ENCODE results near the gene CFAP99. TPM values are rescaled to one million over a fixed set of nuclear protein-coding genes. Genes with fewer than 3 reads are reported as not detected.

The CFAP99 gene
- total and polyA plus RNA-seq, 2 of the 8 experiments (the other 6 are each of a cell fraction or from before 2014, with no cell fraction given), result not detected

DNA sequence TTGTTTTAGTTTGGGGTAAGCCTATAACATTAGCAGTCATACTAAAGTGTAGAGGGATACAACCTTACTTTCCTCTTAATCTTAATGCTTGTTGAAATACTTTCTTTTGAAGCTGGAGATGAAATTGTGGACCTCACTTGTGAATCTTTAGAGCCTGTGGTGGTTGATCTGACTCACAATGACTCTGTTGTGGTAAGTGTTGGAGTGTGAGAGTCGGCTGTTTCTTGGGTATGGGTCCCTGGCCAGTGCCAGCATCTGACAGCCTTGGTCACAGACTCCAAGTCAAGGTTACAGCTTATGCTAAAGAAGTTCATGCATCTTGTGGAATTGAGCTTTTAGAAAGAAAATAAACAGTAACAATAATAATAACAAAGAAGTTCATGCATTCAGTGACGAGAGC is 81.8 kb downstream of the CFAP99 start:
- no peaks in the 10 kb centered on the region for H3K9me3 ChIP-seq (ENCODE audit: insufficient read depth in 2 of 2, low read depth in 1 of 2, low read length in 1 of 2)

More for the DNA sequence above, 81.8 kb downstream of the CFAP99 start:
- H3K4me2 ChIP-seq (ENCODE audit: insufficient read depth in 1 of 2, low read depth in 2 of 2, low read length in 2 of 2), result no peak overlapping the region
- H2BK20ac ChIP-seq (ENCODE audit: low read length), result no peak overlapping the region
- POLR2A ChIA-PET (ENCODE audit: partially characterized antibody), result no interaction called here
- peaks cover 12% of the 10 kb centered on the region for H3K79me1 ChIP-seq (ENCODE audit: low read depth, low read length)
- no peak overlapping the region for H2BK12ac ChIP-seq (ENCODE audit: low read depth, low read length)
- no peaks in the 10 kb centered on the region for H3K4me1 ChIP-seq (replicated peaks in 1 of 4; ENCODE audit: control insufficient read depth in 3 of 4, insufficient read depth in 4 of 4, low read length in 3 of 4)
- 96% methylated on average over 2 of the region's 2 CpGs; no CpG with 5 or more reads in 1 of the 2 experiments for WGBS, 2 experiments (ENCODE audit: extremely low coverage in 1 of 2, insufficient coverage in 1 of 2, insufficient read length in 1 of 2, insufficient replicate concordance in 2 of 2, low coverage in 1 of 2, low lambda C conversion rate in 2 of 2, missing lambda C conversion rate in 1 of 2)
- H3K36me3 ChIP-seq (ENCODE audit: control insufficient read depth in 2 of 4, insufficient read depth in 4 of 4, low read length in 3 of 4), result peaks cover 22 to 77% (median 58%) of the 10 kb centered on the region in 4 experiments
- DNase-seq (ENCODE audit: low read depth in 1 of 2, low spot score in 2 of 2) (no peak), FAIRE-seq (no peak)
- TF ChIP-seq JUND (IDR thresholded peaks at IDR 0.05; ENCODE audit: low read length), result no peak
- TF ChIP-seq CBX8 (IDR thresholded peaks at IDR 0.05; ENCODE audit: borderline replicate concordance, low read depth, low read length), result no peak
- no peak for TF ChIP-seq SP4 (IDR thresholded peaks at IDR 0.05; ENCODE audit: low read length)
- TF ChIP-seq CTBP2 (IDR thresholded peaks at IDR 0.05; ENCODE audit: borderline replicate concordance, insufficient read depth, insufficient read length, low read length), result no peak
- TF ChIP-seq POLR2AphosphoS5 (IDR thresholded peaks at IDR 0.05; ENCODE audit: low read depth, low read length), result no peak
- no peak for TF ChIP-seq POLR2A (IDR thresholded peaks at IDR 0.05; ENCODE audit: control extremely low read depth in 1 of 2, low read depth in 2 of 2, low read length in 2 of 2)
- no peak overlapping the region for H3K9ac ChIP-seq (replicated peaks in 1 of 4; ENCODE audit: extremely low read depth in 1 of 4, low read depth in 3 of 4, low read length in 3 of 4)
- no peak overlapping the region for H2AK5ac ChIP-seq (ENCODE audit: low read depth, low read length)
- no peak overlapping the region for H2BK15ac ChIP-seq (ENCODE audit: low read length)
- H3K27ac ChIP-seq (ENCODE audit: low read depth, low read length), result no peak overlapping the region
- no peak overlapping the region for H4K8ac ChIP-seq (ENCODE audit: extremely low read depth, insufficient read depth, low read length)
- H4K5ac ChIP-seq (ENCODE audit: insufficient read length, low read depth, low read length), result no peak overlapping the region
- H4K91ac ChIP-seq (replicated peaks; ENCODE audit: insufficient read length, low read length), result no peak overlapping the region
- H2BK120ac ChIP-seq (replicated peaks; ENCODE audit: low read depth, low read length), result no peak overlapping the region
- peaks cover 2 to 22% of the 10 kb centered on the region in 2 experiments; a peak in 2 of 4 replicates for H3K79me2 ChIP-seq (ENCODE audit: control insufficient read depth in 1 of 2, insufficient read depth in 2 of 2, low read length in 2 of 2)
- H3K27me3 ChIP-seq (replicated peaks in 1 of 4; ENCODE audit: control insufficient read depth in 3 of 4, extremely low read depth in 1 of 4, insufficient read depth in 3 of 4, low read length in 3 of 4), result no peaks in the 10 kb centered on the region
- peaks cover 12 to 19% of the 10 kb centered on the region in 2 experiments for H4K20me1 ChIP-seq (replicated peaks in 1 of 2; ENCODE audit: control insufficient read depth in 1 of 2, insufficient read depth in 2 of 2, low read length in 2 of 2)
- no peak overlapping the region for H3K56ac ChIP-seq (replicated peaks; ENCODE audit: insufficient read length, low read depth, low read length)
- H3K23ac ChIP-seq (ENCODE audit: insufficient read length), result no peak overlapping the region
- H2BK5ac ChIP-seq (ENCODE audit: low read depth, low read length), result no peak overlapping the region
- H3K23me2 ChIP-seq (ENCODE audit: low read depth, low read length), result no peaks in the 10 kb centered on the region; the same call in 1 of the 2 replicates
- H2AFZ ChIP-seq (ENCODE audit: low read length), result no peak overlapping the region
- no peak overlapping the region for H3K4ac ChIP-seq (replicated peaks; ENCODE audit: insufficient read length, low read depth, low read length)
- H3K4me3 ChIP-seq (ENCODE audit: extremely low read depth in 1 of 4, insufficient read depth in 2 of 4, low read depth in 3 of 4, low read length in 4 of 4), result no peak overlapping the region
- CTCF ChIA-PET (ENCODE audit: partially characterized antibody), result no interaction called here
- no peak overlapping the region for H3K14ac ChIP-seq (ENCODE audit: insufficient read length)
- no peak overlapping the region for H3K18ac ChIP-seq (ENCODE audit: extremely low read depth, low read length)

All from H1 (cell line).